HL-60 (cell line): ENCODE results near the gene ARID1B.

Experiments
- POLR2AphosphoS5 ChIP-seq: IDR thresholded peaks from 2 replicates; pipeline ENCODE4 v1.6.1; 2012; ENCODE audit warnings: low read depth
- SPI1 ChIP-seq: IDR thresholded peaks from 2 replicates; pipeline ENCODE4 v1.6.1; 2012; ENCODE audit warnings: low read depth, mild to moderate bottlenecking, borderline replicate concordance
- TF ChIP-seq, protein P1 (sequence below): IDR thresholded peaks from one replicate; pipeline ENCODE4 v1.5.1; 2011; ENCODE audit warnings: low read length, control low read depth, inconsistent platforms; ENCODE audit not compliant: insufficient read depth

- TF ChIP-seq, protein P1, sequence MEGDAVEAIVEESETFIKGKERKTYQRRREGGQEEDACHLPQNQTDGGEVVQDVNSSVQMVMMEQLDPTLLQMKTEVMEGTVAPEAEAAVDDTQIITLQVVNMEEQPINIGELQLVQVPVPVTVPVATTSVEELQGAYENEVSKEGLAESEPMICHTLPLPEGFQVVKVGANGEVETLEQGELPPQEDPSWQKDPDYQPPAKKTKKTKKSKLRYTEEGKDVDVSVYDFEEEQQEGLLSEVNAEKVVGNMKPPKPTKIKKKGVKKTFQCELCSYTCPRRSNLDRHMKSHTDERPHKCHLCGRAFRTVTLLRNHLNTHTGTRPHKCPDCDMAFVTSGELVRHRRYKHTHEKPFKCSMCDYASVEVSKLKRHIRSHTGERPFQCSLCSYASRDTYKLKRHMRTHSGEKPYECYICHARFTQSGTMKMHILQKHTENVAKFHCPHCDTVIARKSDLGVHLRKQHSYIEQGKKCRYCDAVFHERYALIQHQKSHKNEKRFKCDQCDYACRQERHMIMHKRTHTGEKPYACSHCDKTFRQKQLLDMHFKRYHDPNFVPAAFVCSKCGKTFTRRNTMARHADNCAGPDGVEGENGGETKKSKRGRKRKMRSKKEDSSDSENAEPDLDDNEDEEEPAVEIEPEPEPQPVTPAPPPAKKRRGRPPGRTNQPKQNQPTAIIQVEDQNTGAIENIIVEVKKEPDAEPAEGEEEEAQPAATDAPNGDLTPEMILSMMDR = no peak
- no peak for TF ChIP-seq POLR2AphosphoS5
- peak; percentile 62; the same call in 1 of the 2 replicates for TF ChIP-seq SPI1
Observed at GRCh38 chr6:157128235-157128775, 351.1 kb downstream of the ARID1B start.
